Astrocyte of the spinal cord (primary cell): Measurements from ENCODE around the gene KCP.

ENCODE experiments used
- DNase-seq: peaks from one replicate; pipeline ENCODE4 v3.0.0; 2011; ENCODE audit warnings: low read depth, low spot score
- H3K4me3 ChIP-seq: 2 replicates; pipeline ENCODE4 v1.5.1; 2011; ENCODE audit warnings: low read depth, mild to moderate bottlenecking, low read length, moderate library complexity
- CTCF ChIP-seq: IDR thresholded peaks from 2 replicates; pipeline ENCODE4 v1.5.1; 2012; ENCODE audit warnings: low read depth, mild to moderate bottlenecking, low read length, inconsistent platforms
- in situ Hi-C: cut with HindIII; loops from 2 replicates; pipeline ENCODE4 v1.10.0; 2017; ENCODE audit warnings: low sequenced_read_pairs

KCP gene

DNA sequence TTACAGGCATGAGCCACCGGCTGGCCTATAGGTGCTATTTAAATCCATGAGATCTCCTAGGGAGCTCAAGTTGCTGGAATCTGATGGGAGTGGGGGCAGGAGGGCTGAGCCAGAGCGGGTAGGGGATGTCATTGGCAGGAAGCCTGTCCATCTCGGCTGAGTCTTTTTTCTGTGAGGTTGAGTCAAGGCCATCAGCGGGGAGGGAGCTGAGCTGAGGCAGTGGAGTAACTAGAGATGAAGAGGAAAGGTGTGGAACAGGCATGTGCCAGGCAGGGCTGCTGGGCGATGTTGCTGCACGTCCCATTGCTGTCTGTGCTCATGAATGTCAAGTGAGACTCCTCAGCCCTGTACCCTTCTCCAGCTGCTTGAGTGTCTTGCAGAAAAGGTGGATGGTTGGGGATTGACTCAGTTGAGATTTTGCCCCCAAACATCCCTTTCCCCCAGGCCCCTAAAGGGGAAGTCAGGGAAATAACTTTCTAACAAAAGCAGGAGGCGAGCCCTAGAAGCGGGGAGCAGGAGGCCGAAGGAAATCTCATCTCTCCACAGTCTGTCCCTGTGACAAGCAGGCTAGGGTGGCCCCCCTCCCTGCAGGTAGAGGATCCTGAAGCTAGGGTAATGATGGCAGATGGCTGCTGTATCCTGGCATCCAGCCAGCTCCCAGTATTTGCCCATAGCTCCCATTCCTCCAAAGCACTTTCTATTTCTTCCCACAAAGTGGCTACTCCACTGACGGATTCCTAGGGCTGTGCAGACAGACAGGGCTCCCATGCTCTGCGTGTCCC is 42.5 kb downstream of the KCP start:
- DNase-seq = no peak
- TF ChIP-seq CTCF = no peak
- no peak overlapping the region for H3K4me3 ChIP-seq
- in situ Hi-C loops = no loop called here

- in situ Hi-C loops = no loop called here
- no peak for TF ChIP-seq CTCF
- no peak for DNase-seq
- no peak overlapping the region for H3K4me3 ChIP-seq
Measured at GRCh38 chr7:128867241-128867640, 43.3 kb downstream of the KCP start.

- DNase-seq = no peak
- no peak for TF ChIP-seq CTCF
- no peak overlapping the region for H3K4me3 ChIP-seq
- in situ Hi-C loops = no loop called here
Measured at GRCh38 chr7:128865996-128866877, 44.3 kb downstream of the KCP start.

DNA sequence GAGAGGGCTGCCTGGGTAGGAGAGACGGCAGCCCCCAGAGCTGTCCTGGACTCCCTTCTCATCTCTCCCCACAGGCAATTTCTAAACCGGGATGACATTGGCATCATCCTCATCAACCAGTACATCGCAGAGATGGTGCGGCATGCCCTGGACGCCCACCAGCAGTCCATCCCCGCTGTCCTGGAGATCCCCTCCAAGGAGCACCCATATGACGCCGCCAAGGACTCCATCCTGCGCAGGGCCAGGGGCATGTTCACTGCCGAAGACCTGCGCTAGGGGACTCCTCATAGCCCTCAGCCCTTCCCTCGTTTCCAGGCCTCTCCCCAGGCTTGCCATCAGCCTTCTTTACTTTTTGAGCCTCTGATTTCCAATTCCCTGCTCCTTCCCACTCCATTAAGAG is 45.2 kb downstream of the KCP start:
- in situ Hi-C loops = no loop called here
- DNase-seq = no peak
- no peak for TF ChIP-seq CTCF
- no peak overlapping the region for H3K4me3 ChIP-seq

DNA sequence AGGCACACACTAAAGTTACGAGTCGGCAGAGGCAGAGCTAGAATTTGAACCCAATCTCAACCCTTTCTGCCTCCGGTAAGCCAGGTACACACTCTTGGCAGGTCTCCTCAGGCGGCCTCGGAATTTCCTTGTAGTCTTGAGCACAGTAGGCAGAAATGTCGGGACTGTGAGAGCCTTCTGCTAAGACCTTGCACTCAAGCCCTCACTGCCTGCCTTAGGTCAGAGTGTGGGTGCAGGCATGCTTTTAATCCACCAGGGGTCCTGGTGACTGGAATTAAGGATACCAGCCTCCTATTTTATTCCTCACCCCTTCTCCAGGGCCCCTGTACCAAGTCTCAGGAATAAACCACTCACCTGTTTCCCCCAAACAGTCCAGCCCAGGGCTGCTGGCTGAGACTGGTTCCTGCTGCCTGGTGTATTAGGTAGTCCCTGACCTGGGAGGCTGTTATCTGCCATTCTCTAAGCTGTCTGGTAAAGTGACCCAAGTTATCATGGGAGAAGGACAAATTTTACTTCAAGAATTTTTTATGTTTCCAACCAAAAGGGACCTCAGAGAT is 47.0 kb downstream of the KCP start:
- peak; percentile 69 for DNase-seq
- peak overlapping the region; percentile 72 for H3K4me3 ChIP-seq
- TF ChIP-seq CTCF = peak; percentile 65
- in situ Hi-C loops = no loop called here

- peak; percentile 97 for DNase-seq
- H3K4me3 ChIP-seq = peak within 1 kb of the TSS; percentile 72
- in situ Hi-C loops = no loop called here
- peak; percentile 2 for TF ChIP-seq CTCF
Measured at GRCh38 chr7:128862571-128863432, 47.7 kb downstream of the KCP start, which contains the start of gene ATP6V1F. TSS of gene ATP6V1F (plus strand) at chr7:128862856. CDS start at chr7:128862905, 49 bp downstream.
